Glomerular visceral epithelial cell (primary cell): Measurements from ENCODE around the gene ADTRP.

Source experiments
- DNase-seq: peaks from one replicate; pipeline ENCODE4 v3.0.0-alpha.2; 2016; ENCODE audit errors: extremely low spot score

Gene ADTRP

GRCh38 chr6:11778648-11779328 is at the start of gene ADTRP:
TSS of gene ADTRP (minus strand) at chr6:11778803. CDS start at chr6:11778759, 44 bp downstream.
- DNase-seq, result no peak

- no peak for DNase-seq
Measured at GRCh38 chr6:11826779-11827178, 48.2 kb upstream of the ADTRP start.

- peak; percentile 74 for DNase-seq
Measured at GRCh38 chr6:11824986-11825385, 46.4 kb upstream of the ADTRP start.

- DNase-seq, result no peak
Measured at GRCh38 chr6:11822346-11822745, 43.7 kb upstream of the ADTRP start.

GRCh38 chr6:11821781-11822180 is 43.2 kb upstream of the ADTRP start:
- no peak for DNase-seq

GRCh38 chr6:11820821-11821220 is 42.2 kb upstream of the ADTRP start:
- no peak for DNase-seq

- no peak for DNase-seq
Measured at GRCh38 chr6:11819486-11819885, 40.9 kb upstream of the ADTRP start.

- peak; percentile 60 for DNase-seq
Measured at GRCh38 chr6:11815231-11815630, 36.6 kb upstream of the ADTRP start.

GRCh38 chr6:11814819-11815218 is 36.2 kb upstream of the ADTRP start:
- DNase-seq, result no peak

GRCh38 chr6:11814106-11814505 is 35.5 kb upstream of the ADTRP start:
- no peak for DNase-seq

- DNase-seq, result no peak
Measured at GRCh38 chr6:11813606-11814005, 35.0 kb upstream of the ADTRP start.

GRCh38 chr6:11812951-11813350 is 34.3 kb upstream of the ADTRP start:
- no peak for DNase-seq

GRCh38 chr6:11812439-11812838 is 33.8 kb upstream of the ADTRP start:
- DNase-seq, result no peak

- DNase-seq, result no peak
Measured at GRCh38 chr6:11811644-11812264, 33.2 kb upstream of the ADTRP start.

- no peak for DNase-seq
Measured at GRCh38 chr6:11810854-11811643, 32.4 kb upstream of the ADTRP start.

GRCh38 chr6:11810039-11810541 is 31.5 kb upstream of the ADTRP start:
- DNase-seq, result peak; percentile 82

- no peak for DNase-seq
Measured at GRCh38 chr6:11808054-11808453, 29.5 kb upstream of the ADTRP start.

- DNase-seq, result no peak
Measured at GRCh38 chr6:11806561-11807317, 28.1 kb upstream of the ADTRP start.

GRCh38 chr6:11805259-11806053 is 26.9 kb upstream of the ADTRP start:
- no peak for DNase-seq

GRCh38 chr6:11804701-11805100 is 26.1 kb upstream of the ADTRP start:
- no peak for DNase-seq

GRCh38 chr6:11804135-11804534 is 25.5 kb upstream of the ADTRP start:
- no peak for DNase-seq
